Esophagus mucosa (tissue), 1 donor: Measurements from ENCODE around the gene TUBGCP6. TPM values are rescaled to one million over a fixed set of nuclear protein-coding genes. Genes with fewer than 3 reads are reported as not detected.
A peak's percentile ranks its signal among the peaks of the same experiment; 100 is the strongest.
"Not testable (repeated sequence)": the region's sequence is repeated elsewhere in the genome, so short reads cannot be mapped to it uniquely, and the experiment has no call there.

ENCODE experiments used
- ATAC-seq: fragments of 200-7000 bp; cut with Tn5 transposase; one replicate; pipeline ENCODE4 v1.9.1; 2020
- total RNA-seq: library from RNA; stranded (reverse); gene quantifications from one replicate; pipeline ENCODE4 v1.2.4, GENCODE V29; 2023
- donor health status: DM: yes; HTN: yes; CAD: no.

Gene TUBGCP6
- total RNA-seq, 1 donor from 2014 or later = 14.8 TPM

DNA sequence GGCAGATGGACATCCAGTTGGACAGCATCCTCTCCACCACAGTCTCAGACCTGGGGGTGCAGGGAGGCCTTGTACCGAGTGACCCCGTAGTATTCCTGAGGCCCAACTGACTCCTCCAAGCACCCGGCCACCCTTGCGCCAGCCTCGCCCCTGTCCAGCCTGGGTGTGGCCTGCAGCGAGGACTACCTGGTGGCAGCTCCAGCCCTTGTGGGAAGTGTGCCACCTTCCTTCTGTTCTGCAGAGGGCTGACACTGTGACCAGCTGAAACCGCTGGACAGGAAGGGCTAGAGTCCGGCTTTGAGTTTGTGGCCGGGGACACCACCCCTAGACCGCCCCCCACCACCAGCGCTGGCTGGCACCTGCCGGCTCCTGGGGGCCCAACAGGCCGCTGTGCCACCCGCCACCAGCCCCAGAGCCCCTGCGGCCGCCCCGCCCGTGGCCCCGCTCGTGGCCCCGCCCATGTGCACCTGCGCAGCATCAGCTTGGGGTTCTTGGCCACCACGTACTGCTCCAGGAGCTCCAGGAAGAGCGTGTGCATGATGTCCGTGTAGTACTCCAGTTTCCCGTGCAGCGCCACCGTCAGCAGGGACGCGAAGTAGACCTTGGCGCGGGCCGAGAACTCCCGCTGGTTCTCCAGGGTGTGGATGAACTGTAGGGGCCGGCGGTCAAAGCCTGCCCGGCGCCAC is 35.3 kb upstream of the TUBGCP6 start:
- no peak for ATAC-seq

DNA sequence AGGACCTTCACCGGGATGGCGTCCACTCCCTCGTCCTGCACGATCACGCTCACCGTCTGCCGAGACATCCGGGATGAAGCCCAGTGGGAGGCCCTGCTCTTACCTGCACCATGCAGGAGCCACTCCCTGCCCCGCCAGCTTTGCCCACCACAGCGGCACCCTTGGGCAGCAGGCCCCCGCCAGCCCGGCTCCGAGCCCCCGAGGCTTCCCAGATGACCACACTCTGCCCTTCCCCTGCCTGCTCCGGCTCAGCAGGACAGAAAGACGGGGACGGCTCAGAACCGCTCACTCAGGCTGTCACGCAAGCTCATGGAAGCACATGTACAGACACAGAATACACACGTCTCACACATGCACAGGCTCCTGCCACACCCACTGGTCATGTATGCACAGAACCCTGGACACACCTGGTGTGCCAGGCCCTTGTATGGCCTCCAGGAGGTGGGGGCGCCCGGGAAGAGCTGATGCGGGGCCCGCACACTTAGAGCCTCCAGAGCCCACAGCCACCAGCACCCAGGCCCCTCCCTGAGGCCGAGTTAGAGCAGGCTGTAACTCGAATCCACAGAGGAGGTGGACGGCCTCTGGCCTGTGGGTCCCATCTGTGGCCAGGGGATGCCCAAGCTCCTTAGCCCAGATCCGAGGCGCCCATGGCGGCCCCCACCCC is 34.3 kb upstream of the TUBGCP6 start:
- ATAC-seq = no peak

DNA sequence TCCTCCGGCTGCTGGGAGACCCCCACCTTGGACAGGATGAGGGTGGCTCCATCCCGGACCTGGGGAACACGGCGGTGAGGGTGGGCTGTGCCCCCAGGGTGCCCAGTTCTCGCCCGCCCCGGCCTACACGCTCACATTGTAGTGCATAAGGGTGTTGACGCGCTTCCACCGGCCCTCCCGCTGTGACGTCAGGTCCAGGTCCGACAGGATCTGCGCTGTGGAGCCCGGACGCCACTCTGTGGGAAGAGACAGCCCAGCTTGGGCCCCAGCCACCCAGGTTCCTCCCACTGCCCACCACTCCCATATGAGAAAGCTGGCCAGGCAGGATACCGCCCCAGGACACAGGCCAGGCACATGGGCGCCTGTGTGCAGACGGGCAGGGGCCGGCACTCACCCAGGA is 33.6 kb upstream of the TUBGCP6 start:
- no peak for ATAC-seq

DNA sequence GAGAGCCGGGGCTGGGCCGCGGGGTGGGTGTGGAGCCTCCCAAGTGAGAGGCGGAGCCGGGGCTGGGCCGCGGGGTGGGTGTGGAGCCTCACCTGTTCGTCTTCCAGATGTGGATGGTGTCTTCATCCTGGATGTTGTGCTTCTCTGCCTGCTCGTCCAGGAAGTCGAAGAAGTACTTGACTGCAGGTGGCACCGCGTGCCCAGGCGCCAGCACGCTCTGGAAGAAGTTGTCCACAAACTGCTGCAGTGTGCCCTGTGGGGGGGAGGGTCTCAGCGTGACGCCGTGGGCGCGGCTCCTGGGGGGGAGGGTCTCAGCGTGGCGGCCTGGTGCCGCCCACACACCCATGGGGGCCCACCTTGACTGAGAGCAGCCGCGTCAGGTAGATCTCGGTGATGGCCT is 32.9 kb upstream of the TUBGCP6 start:
- ATAC-seq = no peak

DNA sequence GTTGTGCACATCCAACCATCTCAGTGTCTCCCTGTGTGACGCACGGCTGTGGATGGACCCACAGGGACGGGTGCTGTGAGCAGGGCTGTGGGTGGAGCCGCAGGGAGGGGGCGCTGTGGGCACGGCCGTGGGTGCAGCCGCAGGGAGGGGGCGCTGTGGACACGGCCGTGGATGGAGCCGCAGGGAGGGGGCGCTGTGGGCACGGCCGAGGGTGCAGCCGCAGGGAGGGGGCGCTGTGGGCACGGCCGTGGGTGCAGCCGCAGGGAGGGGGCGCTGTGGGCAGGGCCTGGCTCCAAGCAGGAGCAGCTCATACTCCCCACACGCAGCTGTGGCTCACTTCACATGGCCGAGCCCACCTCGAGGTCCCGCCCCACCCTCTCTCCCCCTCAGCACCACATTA is 31.3 kb upstream of the TUBGCP6 start:
- ATAC-seq = peak; percentile 61

DNA sequence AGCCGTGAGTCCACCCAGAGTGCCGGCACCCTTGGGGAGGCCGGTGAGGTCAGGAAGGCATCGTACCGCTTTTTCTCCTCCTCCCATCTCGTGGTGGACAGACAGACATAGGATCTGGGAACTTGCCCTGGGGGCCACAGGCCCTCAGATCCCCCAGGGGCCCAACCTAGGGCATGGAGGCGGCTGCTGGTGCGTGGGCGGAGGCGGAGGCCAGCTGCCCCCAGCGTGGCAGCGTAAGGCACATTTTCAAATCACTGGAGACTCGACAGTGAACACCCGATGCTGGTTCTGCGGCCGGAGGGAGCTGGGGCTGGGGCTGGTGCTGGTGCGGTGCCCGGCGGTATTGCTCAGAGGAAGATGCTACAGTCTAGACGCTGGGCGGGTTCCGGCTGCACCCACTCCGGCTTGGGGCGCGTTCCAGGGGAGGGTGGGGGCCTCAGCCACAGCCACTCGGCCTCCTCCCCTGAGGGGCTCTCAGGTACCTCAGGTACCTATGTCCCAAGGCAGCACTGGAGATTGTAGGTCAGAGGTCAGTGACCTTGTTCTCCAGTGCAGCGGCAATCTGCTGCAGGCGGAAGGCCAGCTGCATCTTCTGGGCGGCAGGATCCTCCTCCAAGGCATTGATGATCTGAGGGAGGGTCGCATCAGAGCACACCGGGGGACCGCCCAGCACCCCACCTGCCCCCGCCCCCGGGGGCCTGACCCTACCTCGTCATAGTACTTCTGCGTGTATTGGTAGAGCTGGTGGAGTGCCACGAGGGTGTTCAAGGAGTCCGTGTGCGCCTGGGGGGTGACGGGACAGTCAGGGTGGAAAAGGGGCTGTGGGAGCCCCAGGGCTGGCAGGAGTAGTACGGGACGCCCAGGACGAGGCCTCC is 30.6 kb upstream of the TUBGCP6 start:
- ATAC-seq = no peak

DNA sequence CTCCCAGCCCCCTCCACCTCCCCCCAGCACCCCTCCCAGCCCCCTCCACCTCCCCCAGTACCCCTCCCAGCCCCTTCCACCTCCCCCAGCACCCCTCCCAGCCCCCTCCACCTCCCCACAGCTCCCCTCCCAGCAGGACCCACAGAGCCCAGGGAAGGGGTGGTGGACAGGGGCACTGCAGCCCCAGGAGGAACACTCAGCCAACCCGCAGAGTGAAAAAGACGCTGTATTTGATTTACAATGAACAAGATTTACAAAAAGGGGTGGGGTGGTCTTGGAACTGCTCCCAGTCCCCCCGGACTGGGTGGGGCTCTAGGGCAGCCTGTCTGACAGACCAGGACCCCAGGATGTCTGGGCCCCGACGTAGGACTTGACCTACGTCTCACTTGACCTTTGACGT is 29.9 kb upstream of the TUBGCP6 start:
- no peak for ATAC-seq

DNA sequence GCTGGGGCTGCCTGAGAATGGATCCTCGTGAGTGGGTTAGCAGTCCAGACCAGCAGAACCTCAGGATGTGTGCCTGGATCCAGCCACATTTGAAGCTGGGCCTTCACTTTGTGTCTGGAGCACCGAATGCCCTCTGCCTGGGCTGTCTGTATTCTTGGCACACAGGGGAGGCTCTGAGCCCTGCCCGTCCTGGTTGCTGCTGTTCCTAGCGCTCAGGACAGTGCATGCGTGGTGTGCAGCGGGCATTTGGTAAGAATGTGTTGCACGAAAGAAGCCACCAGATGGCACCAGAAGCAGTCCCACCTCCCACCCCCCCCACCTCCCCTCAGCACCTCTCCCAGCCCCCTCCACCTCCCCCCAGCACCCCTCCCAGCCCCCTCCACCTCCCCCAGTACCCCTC is 29.5 kb upstream of the TUBGCP6 start:
- no peak for ATAC-seq

DNA sequence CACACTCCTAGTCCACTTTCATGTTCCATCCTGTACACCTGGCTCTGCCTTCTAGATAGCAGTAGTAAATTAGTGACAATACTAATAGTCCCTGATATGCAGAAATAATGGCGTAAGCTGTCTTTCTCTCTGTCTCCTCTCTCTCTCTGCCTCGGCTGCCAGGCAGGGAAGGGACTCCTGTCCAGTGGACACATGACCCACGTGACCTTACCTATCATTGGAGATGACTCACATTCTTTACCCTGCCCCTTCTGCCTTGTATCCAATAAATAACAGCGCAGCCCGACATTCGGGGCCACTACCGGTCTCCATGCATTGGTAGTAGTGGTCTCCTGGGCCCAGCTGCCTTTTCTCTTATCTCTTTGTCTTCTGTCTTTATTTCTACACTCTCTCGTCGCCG is 29.0 kb upstream of the TUBGCP6 start:
- ATAC-seq = not testable (repeated sequence)

DNA sequence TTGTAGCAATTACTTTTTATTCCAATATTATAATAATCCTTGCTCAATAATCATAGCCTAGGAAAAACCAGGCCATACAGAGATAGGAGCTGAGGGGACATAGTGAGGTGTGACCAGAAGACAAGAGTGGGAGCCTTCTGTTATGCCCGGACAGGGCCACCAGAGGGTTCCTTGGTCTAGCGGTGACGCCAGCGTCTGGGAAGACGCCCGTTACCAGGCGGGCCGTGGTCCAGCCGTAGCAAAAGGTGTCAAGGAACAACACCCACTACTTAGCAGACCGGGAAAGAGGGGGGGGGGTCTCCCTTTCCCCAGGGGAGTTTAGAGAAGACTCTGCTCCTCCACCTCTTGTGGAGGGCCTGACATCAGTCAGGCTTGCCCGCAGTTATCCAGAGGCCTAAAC is 28.5 kb upstream of the TUBGCP6 start:
- not testable (repeated sequence) for ATAC-seq

DNA sequence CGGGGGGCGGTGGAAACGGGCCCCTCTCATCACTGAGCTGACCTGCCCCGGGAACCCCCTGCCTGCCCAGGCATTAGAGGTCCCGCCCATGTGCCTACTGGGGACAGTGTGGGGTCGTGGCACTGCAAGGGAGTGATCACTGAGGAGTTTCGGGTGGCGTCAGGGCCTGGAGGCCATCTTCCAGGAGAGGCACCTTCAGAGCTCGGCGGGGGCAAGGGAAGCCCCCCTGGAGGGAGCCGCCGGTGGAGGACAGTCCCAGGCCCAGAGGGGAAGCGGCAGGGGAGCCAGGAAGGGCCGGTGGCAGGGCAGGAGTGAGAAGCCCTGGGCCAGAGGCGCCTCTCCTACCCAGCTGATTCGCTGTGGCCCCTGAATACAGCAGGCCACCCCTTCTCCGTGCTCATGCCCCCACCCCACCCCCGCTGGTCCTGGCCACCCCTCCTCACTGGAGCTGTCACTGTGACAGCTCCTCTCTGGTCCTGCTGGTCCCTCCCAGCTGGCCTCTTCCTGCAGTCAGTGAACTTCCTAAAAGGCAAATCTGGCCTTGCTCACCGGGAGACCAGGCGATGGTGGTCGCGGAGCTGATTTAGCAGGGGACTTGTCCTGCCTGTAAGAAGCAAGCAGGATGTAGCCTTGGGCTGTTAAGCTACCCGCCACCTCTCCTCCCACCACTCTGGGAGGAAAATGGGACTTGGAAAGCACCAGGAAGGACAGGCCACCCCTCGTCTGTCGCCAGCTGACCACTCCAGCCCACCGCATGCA is 27.4 kb upstream of the TUBGCP6 start:
- ATAC-seq = no peak

DNA sequence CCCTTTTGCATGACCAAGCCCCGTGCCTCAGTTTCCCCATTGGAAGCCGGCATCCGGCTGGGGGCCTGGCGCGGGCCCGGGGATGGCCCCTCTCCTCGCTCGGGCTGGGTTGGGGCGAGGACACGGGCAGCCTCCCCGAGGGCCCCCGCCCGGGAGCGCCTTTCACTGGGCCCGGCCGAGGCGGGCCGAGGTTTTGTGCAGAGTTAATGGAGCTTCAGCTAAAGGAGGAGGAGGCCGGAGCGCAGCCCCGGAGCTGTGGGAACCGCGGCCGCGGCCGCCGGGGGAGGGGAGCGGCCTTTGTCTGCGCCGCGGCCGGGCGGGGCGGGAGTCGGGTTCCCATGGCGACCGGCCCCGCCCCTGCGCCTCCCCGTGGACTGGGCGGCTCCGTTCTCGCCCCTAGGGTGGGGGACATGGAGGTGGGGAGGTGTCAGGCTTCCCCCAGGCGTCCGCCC is 26.7 kb upstream of the TUBGCP6 start:
- ATAC-seq = peak; percentile 50

DNA sequence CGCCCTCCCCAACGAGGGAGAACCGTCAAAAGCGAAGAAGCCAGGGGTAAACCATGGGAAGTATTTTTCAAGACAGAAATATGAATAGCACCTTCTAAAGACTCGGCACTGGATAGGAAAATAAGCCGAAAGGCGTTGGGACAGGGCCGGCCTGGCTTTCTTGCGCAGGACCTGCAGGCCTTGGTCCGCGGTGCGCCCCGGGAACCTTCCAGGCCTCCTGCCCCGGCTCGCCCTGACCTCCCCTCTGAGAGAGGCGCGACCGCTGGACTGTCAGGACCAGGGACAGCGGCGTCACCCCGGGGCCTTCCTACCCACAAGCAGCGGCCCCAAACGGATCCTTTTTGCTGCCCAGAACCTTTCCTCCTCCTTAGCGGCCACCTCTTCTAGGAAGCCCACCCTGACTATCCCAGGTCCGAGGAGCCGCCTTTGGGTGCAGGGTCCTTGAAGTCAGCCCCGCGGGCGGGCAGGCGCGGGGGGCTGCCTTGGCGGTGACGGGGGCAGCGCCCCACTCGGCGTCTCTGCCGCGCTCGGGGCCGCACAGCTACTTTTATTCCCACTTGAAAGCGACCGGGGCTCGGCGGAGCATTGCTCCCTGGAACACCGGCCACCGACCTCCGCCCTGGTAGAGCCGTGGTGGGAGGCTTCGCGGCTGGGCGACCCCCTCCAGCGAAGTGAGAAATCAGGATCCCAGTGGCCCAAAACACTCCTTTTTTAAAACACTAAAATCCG is 26.0 kb upstream of the TUBGCP6 start:
- ATAC-seq = peak; percentile 23

DNA sequence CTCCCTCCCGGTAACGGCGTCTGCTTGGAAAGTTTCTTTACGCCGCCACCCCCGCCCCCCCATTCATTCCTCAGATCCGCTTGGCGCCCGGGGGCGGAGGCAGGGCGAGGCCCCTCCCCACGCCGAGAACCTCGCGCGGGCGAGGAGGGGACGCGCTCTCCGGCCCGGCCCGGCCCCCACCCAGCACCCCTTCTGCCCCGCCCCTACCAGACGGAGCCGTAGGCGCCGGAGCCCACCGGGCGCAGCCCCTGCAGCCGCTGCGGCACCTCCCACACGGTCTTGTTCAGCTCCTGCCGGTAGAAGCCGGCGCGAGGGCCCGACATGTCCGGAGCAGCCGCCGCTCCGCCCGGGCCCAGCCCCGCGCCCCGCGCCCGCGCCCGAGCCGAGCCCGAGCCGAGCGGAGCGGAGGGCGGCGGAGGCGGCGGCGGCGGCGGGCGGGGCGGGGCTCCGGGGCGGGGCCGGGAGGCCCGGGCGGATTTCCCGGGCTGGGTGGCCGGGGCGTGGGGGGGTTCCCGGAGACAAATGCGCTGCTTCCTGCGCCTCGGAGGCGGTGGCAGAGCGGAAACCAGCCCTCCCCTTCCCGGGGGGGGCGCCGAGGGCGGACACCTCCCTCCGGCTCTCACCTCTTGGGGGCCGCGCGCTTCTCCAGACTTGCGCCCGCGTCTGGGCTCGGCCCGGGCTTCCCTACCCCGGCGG is 25.3 kb upstream of the TUBGCP6 start, which contains the start of gene MAPK11:
Gene MAPK11 (minus strand): TSS at position 411 of the 696 bp plus-strand sequence. CDS start 88 bp downstream, at position 323.
- ATAC-seq = peak; percentile 17

DNA sequence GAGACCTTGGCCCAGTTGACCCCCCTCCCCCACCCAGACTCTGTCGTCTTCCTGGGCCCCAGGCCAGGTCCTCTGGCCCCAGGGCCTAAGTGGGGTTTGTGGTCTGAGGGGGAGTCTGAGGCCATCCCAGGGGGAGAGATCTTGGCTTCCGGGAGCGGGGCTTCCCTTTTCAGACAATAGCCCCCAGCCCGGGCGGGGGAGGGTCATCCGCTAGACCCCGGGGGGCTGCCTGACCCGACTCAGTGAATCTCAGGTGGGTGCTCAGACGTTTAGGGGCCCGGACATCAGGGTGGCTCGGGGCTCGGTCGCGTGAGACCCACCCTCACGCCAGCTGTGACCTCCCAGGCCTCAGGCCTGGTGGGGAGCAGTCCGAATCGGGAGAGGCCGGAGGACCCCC is 24.7 kb upstream of the TUBGCP6 start:
- ATAC-seq = peak; percentile 0

DNA sequence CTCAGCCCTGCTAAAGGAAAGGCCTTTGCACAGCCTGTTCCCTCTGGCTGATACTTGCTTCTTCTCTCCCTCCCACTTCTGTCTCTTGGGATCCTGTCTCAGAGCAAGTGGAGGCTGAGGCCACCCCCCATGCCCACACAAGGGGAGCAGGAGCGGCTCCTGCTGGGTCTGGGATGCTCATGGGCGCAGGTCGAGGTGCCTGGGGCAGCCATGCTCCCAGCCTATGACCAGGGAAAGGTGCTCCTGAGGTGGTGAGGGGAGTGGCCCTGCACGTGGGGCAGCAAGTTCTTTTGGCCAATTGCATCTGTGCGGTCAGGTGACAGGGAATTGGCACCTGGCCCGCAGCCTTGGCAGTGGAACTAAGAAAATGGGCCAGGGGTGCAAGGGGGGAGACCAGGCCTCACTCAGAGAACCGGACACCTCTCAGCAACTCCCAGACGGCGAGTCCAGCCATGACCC is 23.9 kb upstream of the TUBGCP6 start:
- ATAC-seq = peak; percentile 6

DNA sequence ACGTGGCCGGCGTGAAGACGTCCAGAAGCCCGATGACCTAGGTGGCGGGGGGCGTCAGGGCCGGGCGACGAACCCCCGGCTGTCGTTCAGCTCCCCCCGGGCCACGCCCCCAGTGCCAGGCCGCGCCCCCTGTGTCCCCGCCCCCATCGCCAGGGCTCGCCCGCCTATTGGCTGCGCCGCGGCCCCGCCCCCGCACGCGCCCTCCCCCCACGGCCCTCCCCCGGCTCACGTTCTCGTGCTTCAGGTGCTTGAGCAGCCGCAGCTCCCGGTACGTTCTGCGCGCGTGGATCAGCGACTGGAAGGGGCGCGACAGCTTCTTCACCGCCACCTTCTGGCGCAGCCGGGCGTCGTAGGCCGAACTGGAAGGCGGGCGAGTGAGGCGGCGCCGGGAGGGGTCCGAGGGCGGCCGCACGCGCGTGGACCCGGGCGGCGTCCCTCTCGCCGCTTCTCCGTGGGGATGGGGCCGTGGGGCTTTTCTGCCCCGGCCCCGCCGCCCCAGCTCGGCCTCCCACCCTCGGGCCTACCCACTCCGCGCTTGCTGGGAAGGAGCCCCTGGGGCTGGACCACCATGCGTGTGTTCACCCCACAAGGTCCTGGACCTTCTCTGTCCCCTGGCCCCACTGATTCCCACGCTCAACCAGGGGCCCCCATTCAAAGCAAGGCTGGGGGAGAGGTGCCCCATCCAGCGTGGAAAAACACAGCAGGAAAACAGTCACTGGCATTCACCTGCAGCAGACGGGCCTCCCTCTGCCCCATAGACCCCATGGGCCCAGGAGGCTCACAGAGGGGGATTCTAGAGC is 23.0 kb upstream of the TUBGCP6 start:
- ATAC-seq = peak; percentile 39

DNA sequence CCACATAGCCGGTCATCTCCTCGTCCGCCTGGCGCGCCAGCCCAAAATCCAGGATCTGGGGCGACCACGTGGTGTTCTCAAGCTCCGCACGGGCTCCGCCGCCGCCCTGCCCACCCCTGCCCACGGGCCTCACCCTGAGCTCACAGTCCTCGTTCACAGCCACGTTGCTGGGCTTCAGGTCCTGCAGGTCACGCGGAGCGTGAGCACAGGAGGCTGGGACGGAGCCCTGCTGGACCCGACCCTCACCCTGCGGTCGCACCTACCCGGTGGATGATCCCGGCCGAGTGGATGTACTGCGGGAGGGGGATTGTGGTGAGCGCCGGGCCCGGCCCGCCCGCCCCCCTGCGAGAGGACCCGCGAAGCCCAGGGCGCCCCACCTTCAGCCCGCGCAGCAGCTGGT is 22.2 kb upstream of the TUBGCP6 start:
- ATAC-seq = no peak

DNA sequence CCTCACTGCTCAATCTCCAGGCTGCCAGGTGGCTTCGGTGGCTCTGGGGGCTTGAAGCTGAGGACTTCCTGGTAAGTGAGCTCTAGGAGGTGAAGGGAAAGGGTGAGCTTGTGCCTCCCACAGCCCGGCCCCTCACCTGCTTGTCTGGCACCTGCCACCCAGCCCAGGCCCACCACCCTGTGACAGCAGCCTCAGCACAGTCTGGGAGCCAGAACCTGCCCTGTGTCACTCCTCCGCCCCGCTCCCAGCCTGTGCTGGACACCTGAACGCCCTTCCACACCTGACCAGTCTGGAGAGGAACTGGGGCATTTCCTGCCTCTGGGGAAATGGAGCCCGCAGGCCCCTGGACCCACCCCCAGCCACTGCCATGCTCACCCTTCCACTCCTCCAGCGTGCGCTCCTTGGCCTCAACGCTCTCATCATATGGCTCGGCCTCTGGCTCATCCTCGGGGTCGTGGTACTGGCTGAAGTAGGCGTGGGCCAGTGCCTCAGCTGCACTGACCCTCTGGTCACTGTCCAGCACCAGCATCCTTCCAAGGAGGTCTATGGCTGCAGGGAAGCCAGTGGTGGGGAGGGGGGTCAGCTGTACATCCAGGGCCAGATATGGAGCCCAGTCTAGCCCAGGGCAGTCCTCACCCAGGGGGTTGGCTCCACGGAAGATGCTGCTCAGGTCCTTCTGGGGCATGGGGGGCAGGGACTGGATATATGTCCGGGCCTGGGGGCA is 20.3 kb upstream of the TUBGCP6 start:
- no peak for ATAC-seq
